OCI-LY1 (cell line): ENCODE data around the gene ZPR1.

ENCODE experiments used
- H2AFZ ChIP-seq: fragments of 200-600 bp; sonication (generic), shearing (Covaris generic); 2 replicates; pipeline ENCODE4 v1.6.0; 2014; ENCODE audit warnings: antibody characterized with exemption, mild to moderate bottlenecking, low read length
- H3F3A ChIP-seq: fragments of 200-600 bp; sonication (generic), shearing (Covaris generic); 2 replicates; pipeline ENCODE4 v1.6.0; 2014; ENCODE audit warnings: mild to moderate bottlenecking, antibody characterized with exemption, low read length, moderate library complexity; ENCODE audit not compliant: insufficient read depth
- H3K27ac ChIP-seq: fragments of 200-600 bp; sonication (generic); 2 replicates; pipeline ENCODE4 v1.5.1; 2014; ENCODE audit warnings: low read length, mixed run types, mild to moderate bottlenecking, low read depth; ENCODE audit not compliant: poor library complexity, severe bottlenecking
- H3K27me3 ChIP-seq: fragments of 200-600 bp; sonication (generic); 2 replicates; pipeline ENCODE4 v1.6.0; 2014; ENCODE audit warnings: antibody characterized with exemption, mild to moderate bottlenecking, low read length, moderate library complexity; ENCODE audit not compliant: insufficient read depth
- H3K36me3 ChIP-seq: fragments of 200-600 bp; sonication (generic); 2 replicates; pipeline ENCODE4 v1.6.1; 2014; ENCODE audit warnings: mild to moderate bottlenecking, antibody characterized with exemption, low read length, moderate library complexity, mixed read lengths; ENCODE audit not compliant: insufficient read depth
- H3K4me1 ChIP-seq: fragments of 200-600 bp; sonication (generic); 2 replicates; pipeline ENCODE4 v1.5.1; 2014; ENCODE audit warnings: mild to moderate bottlenecking, low read length, moderate library complexity; ENCODE audit not compliant: insufficient read depth, severe bottlenecking
- H3K4me2 ChIP-seq: fragments of 200-600 bp; sonication (generic), shearing (Covaris generic); 2 replicates; pipeline ENCODE4 v1.6.1; 2014; ENCODE audit warnings: low read length
- H3K4me3 ChIP-seq: fragments of 200-600 bp; sonication (generic); 2 replicates; pipeline ENCODE4 v1.5.1; 2014; ENCODE audit warnings: low read length, low read depth, mild to moderate bottlenecking, mixed read lengths; ENCODE audit not compliant: poor library complexity, severe bottlenecking
- H3K79me2 ChIP-seq: fragments of 200-600 bp; shearing (Covaris generic); 2 replicates; pipeline ENCODE4 v1.6.1; 2016; ENCODE audit warnings: mixed run types, low read length, mixed read lengths; ENCODE audit not compliant: insufficient read depth
- H3K9ac ChIP-seq: fragments of 200-600 bp; sonication (generic), shearing (Covaris generic); 2 replicates; pipeline ENCODE4 v1.6.1; 2014; ENCODE audit warnings: mild to moderate bottlenecking, low read length, mixed read lengths
- H3K9me2 ChIP-seq: fragments of 200-600 bp; sonication (generic), shearing (Covaris generic); 2 replicates; pipeline ENCODE4 v1.6.1; 2014; ENCODE audit warnings: low read depth, mild to moderate bottlenecking, low read length, mixed read lengths
- H3K9me3 ChIP-seq: fragments of 200-600 bp; shearing (Covaris generic); 2 replicates; pipeline ENCODE4 v1.6.1; 2014; ENCODE audit warnings: low read length, mixed read lengths
- H4K20me1 ChIP-seq: fragments of 200-600 bp; sonication (generic), shearing (Covaris generic); 2 replicates; pipeline ENCODE4 v1.6.0; 2016; ENCODE audit warnings: mild to moderate bottlenecking, low read length; ENCODE audit not compliant: insufficient read depth
- EZH2 ChIP-seq: fragments of 200-600 bp; sonication (generic), shearing (Covaris generic); IDR thresholded peaks from 2 replicates; pipeline ENCODE4 v1.8.0; 2017; ENCODE audit warnings: borderline replicate concordance, mixed run types, mild to moderate bottlenecking, antibody characterized with exemption, low read length, moderate library complexity, mixed read lengths
- TF ChIP-seq, protein P1 (sequence below): fragments of 200-600 bp; sonication (generic), shearing (Covaris generic); IDR thresholded peaks from 2 replicates; pipeline ENCODE4 v1.5.1; 2017; ENCODE audit warnings: mild to moderate bottlenecking, antibody characterized with exemption, low read length, moderate library complexity, mixed read lengths

The ZPR1 gene

DNA sequence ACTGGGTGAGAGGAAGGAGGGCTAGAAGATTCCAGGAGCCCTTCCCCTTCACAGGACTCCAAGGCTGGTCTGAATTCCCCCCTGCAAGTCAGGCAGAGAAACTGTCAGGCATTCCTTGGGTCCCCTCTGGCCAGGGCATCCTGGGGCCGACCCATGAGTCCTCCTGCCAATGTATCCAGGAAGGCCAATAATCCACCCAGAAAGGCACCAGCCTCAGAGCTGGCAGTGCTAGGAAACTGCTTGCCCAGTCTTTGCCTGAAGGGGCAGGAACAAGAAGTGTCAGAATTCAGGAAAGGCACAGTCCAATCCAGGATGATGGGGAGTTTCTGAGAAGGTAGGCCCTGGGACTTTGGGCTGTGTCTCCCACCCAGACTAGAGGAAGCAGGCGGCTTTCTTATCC is 56.0 kb downstream of the ZPR1 start:
- Histone ChIP-seq H3F3A (no peaks in the 10 kb centered on the region), H3K79me2 (no peaks in the 10 kb centered on the region), H2AFZ (no peak overlapping the region), H3K36me3 (no peaks in the 10 kb centered on the region), H3K27me3 (no peaks in the 10 kb centered on the region), H3K4me2 (no peak overlapping the region), H3K27ac (no peak overlapping the region), H3K4me1 (no peaks in the 10 kb centered on the region), H3K4me3 (no peak overlapping the region), H3K9me3 (no peaks in the 10 kb centered on the region), H4K20me1 (no peaks in the 10 kb centered on the region), H3K9me2 (no peaks in the 10 kb centered on the region), H3K9ac (no peak overlapping the region)
- TF ChIP-seq, protein P1, sequence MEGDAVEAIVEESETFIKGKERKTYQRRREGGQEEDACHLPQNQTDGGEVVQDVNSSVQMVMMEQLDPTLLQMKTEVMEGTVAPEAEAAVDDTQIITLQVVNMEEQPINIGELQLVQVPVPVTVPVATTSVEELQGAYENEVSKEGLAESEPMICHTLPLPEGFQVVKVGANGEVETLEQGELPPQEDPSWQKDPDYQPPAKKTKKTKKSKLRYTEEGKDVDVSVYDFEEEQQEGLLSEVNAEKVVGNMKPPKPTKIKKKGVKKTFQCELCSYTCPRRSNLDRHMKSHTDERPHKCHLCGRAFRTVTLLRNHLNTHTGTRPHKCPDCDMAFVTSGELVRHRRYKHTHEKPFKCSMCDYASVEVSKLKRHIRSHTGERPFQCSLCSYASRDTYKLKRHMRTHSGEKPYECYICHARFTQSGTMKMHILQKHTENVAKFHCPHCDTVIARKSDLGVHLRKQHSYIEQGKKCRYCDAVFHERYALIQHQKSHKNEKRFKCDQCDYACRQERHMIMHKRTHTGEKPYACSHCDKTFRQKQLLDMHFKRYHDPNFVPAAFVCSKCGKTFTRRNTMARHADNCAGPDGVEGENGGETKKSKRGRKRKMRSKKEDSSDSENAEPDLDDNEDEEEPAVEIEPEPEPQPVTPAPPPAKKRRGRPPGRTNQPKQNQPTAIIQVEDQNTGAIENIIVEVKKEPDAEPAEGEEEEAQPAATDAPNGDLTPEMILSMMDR = no peak
- no peak for TF ChIP-seq EZH2

DNA sequence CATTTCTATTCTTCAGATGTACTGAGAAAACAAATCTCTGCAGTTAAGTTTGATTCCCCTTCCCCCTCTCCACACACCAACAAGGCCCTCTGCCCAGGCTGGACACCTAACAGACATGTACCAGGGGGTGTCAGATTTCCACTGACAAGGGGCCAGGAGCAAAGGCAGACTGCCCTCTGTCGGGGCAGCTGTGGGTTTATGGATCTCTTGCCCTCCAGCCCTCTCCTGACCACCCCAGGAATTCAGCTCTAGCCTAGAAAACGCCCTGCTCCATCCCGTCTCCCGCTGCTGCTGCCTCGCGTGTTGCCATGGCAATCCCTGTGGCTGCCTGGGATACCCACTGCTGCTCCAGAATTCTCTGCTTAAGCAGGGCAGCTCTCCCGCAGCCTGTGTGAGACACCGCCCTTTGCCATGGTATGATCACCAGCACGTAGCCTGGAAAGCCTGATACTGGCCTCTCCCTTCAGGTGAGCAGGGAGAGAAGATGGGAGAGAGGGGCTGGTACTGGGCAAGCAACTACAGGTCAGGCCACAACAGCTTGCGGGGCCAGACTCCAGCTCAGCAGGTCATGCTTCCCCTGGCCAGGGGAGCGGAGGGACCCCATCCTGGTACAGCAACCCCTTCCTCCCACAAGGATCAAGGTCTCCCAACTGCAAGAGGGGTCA is 56.6 kb downstream of the ZPR1 start:
- H4K20me1 ChIP-seq = no peaks in the 10 kb centered on the region
- H3K27ac ChIP-seq = no peak overlapping the region
- no peaks in the 10 kb centered on the region for H3K36me3 ChIP-seq
- no peaks in the 10 kb centered on the region for H3K27me3 ChIP-seq
- H3K4me2 ChIP-seq = no peak overlapping the region
- no peak overlapping the region for H3K4me3 ChIP-seq
- H2AFZ ChIP-seq = no peak overlapping the region
- H3K9me2 ChIP-seq = no peaks in the 10 kb centered on the region
- H3K9ac ChIP-seq = no peak overlapping the region
- TF ChIP-seq EZH2 = no peak
- TF ChIP-seq, protein P1 = no peak
- no peaks in the 10 kb centered on the region for H3K9me3 ChIP-seq
- H3K4me1 ChIP-seq = no peaks in the 10 kb centered on the region
- no peaks in the 10 kb centered on the region for H3F3A ChIP-seq
- H3K79me2 ChIP-seq = no peaks in the 10 kb centered on the region

DNA sequence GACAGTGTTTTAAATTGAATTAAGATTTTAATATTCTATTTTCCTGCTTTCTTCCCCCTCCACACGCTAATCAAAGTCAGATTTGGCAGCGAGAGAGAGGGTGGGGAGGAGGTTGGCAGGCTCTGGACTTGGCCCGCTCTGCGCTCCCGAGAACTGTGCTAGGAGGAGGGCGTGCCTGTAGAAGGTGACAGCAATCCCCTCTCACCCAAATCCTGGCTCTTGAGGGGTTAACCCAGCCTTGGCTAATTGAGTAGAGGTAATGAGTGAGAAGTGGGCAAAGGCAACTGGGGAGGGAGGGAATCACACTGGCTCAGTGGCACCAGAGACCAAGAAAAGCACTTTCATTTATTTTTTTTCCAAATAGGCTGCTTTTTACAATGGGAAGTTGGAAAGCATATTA is 57.2 kb downstream of the ZPR1 start:
- Histone ChIP-seq H3K27ac (no peak overlapping the region), H3K36me3 (no peaks in the 10 kb centered on the region), H3F3A (no peaks in the 10 kb centered on the region), H3K9ac (no peak overlapping the region), H3K4me1 (no peaks in the 10 kb centered on the region), H3K9me3 (no peaks in the 10 kb centered on the region), H4K20me1 (no peaks in the 10 kb centered on the region), H3K79me2 (no peaks in the 10 kb centered on the region), H3K4me3 (no peak overlapping the region), H3K27me3 (no peaks in the 10 kb centered on the region), H3K9me2 (no peaks in the 10 kb centered on the region), H2AFZ (no peak overlapping the region), H3K4me2 (no peak overlapping the region)
- TF ChIP-seq EZH2 = no peak
- TF ChIP-seq, protein P1 = no peak
